Mesenteric fat pad (tissue), 1 donor: ENCODE measurements around the gene PTPRF. TPM values are rescaled to one million over a fixed set of nuclear protein-coding genes. Genes with fewer than 3 reads are reported as not detected.

Source experiments
- DNase-seq: peaks from one replicate; pipeline ENCODE4 v3.0.0-alpha.2; 2020; ENCODE audit warnings: low spot score
- total RNA-seq: library from RNA; stranded (reverse); fragmentation: NEBNext Ultra II Directional; extraction: Animal tissue kit (Norgen Biotek cat#: 25700); gene quantifications from one replicate; pipeline ENCODE4 v1.2.1, GENCODE V29; 2021
- donor health status: DM: yes; HTN: yes; CAD: no.

The PTPRF gene
- total RNA-seq, 1 donor from 2014 or later = 270 TPM

DNA sequence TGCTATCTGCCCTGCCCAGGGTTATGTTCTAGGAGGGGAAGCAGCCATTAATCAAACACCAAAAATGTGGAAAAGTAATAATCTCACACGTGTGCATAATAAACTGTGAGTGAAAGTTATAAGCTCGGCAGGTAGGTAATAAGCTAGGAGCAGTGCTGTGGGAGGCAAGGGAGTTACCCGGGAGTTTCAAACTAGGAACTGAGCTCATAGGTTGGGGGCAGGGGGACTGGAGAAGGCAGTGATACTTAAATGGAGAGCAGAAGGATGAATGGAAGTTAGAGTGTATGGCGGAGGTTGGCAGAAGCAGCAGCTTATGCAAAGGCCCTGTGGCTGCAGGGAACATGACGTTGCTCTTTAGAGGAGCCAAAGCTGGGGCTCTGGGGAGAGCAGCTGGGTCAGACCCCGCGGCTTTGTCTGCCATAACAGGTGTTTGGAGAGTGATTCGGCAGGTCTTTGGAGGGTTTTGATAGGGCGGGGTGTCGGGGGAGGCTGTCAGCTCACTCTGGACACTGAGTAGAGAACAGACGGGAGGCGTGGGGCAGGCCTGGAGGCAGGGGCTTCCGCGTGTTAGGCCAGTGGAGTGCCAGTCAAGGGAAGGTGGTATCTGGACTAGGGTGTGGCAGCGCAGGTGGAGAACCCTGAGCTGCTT, 20.0 kb downstream of the PTPRF start:
- DNase-seq = no peak

DNA sequence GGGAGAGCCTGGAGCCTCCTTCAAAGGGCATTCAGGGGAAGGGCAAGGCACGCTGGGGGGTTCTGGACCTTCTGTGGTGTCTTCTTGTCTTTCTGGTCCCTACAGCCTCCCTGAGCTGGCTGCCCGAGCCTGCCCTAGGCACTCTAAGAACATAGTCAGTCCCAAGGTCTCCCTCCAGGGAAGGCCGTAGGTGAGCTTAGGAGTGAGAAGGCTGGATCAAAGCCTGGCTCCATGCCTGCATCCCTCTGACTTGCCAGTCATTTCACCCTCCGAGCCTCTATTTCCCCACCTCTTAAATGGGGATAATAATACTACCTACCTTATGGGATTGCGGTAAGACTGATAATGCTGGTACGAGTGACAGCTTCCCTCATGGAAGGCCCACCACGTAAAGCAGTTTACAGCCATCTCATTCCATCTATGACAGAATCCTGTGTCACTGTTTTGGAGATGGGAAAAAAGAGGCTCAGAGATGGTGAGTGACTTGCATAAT, 20.8 kb downstream of the PTPRF start:
- DNase-seq = no peak

DNA sequence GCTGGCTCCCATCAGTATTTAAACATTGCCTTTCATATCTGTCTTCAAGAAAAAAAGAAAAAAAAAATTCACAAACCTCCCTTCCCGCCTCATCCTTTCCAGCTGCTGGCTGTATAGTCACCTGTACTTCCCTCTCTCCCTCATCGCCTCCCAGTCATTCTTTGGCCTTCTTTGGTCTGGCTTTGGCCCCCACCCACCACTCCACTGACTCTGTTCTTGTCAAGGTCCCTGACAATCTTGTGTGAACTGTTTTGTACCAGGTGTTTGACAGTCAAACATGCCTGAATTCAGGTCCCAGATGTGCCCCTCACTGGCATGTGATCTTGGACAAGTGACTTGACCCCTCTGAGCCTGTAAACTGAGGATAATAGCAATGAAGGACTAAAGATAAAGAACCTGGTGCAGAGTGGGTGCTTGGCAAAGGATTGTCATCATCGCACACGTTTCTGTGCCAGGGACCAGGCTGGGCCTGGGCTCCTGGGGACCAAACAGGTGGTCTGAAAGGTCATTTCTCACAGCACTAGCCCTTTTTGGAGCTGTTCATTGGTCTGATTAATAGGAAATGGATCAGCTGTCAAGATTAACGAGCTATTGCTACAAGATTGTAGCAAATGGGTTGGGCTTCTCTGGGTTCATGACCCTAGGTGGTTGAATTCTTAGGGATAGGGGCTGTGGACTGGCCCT, 21.5 kb downstream of the PTPRF start:
- DNase-seq = no peak

DNA sequence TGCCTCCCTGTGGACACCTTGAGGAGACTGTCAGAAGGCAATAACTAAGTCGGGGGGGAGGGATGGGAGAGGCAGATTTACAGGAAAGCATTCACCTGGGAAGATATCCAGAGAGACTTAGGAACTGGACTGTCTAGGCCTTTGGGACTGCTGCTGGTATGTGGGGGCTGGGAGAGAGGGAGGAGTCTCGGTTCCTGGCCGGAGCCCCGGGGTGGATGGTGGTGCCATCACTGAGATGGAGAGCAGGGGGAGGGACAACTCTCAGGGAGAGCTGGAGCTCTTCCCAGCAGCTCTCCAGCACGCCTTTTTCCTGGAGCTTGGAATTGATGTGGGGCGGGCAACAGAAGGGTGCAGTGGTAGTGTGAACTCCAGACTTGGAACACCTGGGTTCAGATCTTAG, 22.1 kb downstream of the PTPRF start:
- no peak for DNase-seq

DNA sequence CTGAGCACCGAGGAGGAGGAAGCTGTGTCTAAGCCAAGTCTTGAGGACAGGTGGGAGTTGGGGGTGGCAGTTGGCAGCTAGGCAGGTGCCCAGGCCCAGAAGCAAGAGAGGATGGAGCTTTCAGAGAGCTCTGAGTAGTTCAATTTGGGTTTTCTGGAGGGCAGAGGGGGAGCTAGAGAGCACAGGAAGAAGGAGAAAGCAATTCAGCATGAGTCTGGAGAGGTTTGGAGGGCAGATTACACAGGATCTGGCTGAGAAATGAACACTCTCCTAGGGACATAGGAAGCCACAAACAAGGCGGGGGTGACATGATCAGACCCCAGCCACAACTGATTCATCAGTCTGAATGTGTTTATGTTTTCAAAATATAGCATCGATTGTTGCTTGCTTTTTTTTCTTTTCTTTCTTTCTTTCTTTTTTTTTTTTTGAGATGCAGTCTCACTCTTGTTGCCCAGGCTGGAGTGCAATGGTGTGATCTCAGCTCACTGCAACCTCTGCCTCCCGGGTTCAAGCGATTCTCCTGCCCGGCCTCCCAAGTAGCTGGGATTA, 23.8 kb downstream of the PTPRF start:
- DNase-seq = no peak

DNA sequence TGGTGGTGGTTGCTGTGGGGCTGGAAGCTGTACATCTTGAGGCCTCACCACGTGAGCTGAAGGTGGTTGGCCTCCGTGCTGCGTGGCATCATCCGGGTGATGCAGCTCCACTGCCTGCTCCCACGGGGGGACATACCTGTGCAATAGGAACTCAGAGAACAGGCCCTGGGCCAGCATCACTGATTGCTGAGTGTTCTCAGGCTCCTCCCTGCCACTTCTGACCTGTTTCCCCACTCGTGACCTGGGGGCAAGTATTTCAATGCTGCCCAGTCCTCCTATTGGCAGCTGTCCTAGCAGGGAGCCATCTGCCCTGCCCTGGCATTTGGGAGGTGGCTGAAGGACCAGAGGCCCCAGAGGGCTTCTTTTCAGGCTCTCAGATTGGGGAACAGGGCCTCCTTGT, 26.1 kb downstream of the PTPRF start:
- DNase-seq = no peak

DNA sequence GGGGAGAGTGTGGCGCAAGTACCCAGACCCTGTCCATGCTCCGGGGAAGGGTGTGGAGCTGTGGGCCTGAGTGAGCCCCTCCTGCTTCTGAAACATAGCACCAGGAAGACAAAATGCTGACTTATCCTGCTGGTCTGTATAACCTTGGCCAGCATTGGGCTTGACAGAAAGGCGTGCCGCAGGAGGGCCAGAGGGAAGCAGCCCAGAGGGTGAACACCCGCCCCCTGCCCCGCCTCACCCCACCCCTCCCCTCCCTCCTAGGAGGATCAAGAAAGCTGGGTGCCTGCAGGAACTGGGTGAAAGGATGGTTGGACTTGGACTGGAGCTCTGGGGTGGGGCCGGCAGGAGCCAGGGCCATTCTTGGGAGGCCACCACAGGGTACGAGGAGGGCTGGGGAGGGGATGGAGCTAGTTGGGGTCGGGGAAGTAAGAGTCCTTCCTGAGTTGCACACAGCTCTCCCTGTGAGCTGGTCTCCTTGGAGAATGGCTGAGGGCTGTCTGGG, 27.1 kb downstream of the PTPRF start:
- DNase-seq = no peak

DNA sequence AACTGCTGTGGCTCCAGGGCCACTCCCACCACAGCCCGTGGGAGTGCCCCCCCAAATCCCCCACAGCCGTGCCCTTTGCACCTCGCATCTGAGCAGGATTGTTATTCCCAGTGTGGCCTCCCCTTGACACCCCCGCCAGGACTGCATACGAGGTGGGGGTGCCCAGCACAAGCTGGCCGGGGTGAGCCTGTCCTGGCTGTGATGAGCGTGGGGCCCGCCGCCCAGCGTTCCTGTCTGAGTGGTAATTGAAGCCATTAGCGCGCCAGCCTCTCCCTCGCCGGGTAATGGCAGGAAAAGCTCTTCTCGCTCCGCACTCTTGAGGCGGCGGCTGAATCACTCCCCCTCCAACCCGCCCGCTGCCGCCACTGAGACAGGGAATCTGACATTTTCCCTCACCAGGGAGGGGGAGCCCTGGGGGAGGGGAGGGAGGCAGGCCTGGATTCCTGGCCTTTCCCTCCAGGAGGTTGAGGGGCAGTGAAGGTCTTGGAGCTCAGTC, 27.7 kb downstream of the PTPRF start:
- no peak for DNase-seq

DNA sequence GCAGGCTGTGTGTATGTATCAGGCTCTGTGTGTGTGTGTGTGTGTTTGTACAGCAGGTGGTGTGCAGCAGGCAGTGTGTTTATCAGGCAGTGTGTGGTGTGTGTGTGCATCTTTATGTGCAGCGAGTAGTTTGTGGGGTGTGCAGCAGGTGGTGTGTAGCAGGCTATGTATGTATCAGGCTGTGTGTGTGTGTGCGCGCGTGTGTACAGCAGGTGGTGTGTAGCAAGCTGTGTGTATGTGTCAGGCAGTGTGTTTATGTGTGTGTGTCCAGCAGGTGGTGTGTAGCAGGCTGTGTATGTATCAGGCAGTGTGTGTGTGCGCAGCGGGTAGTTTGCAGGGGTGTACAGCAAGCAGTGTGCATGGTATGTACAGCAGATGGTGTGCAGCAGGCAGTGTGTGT, 29.0 kb downstream of the PTPRF start:
- DNase-seq = no peak

DNA sequence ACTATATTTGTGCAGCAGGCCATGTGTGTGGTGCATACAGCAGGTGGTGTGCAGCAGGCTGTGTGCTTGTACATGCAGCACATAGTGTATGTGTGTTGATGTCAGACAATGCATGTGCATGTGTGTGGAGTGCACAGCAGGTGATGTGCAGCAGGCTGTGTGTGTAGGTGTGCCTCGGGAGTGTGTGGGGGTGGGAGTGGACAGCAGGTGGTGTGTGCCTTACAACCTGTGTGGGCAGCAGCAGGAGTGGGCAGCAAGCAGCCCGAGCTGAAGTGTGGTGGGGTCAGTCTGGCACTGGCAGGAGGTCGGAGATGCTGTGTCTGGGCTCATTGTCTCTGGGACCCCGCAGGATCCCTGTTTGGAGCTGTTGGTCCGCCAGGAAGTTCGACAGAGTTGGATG, 29.6 kb downstream of the PTPRF start:
- no peak for DNase-seq

DNA sequence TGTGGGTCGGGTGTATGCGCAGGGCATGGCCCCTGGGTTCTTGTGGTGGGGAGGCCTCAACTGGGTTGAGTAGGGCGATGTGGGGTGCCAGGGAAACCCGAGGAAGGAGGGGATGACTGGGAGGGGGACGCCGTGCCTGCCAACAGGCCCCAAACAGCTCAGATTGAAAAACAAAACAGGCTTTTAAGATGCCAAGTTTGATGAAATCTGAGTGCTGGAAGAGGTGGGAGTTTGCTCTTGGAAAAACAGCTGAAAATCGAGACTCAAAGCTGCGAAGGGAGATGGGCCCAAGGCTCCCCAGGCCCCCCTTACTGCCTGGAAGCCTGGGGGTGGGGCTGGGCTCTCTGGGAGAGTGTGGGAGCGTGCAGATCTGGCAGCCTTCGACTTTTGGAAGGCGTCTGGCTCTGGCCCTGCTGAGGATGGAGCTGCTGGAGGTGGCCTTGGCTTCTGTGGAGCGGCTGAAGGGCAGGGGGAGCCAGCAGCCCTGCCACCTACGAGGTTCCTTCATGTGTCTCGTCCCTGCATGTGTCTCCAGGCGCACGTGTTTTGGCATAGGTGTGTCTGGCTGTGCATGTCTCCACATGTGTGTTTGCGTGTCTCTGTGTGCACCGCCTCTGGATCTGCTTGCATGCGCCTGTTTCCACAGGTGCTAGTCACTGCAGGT, 33.3 kb downstream of the PTPRF start:
- DNase-seq = no peak

DNA sequence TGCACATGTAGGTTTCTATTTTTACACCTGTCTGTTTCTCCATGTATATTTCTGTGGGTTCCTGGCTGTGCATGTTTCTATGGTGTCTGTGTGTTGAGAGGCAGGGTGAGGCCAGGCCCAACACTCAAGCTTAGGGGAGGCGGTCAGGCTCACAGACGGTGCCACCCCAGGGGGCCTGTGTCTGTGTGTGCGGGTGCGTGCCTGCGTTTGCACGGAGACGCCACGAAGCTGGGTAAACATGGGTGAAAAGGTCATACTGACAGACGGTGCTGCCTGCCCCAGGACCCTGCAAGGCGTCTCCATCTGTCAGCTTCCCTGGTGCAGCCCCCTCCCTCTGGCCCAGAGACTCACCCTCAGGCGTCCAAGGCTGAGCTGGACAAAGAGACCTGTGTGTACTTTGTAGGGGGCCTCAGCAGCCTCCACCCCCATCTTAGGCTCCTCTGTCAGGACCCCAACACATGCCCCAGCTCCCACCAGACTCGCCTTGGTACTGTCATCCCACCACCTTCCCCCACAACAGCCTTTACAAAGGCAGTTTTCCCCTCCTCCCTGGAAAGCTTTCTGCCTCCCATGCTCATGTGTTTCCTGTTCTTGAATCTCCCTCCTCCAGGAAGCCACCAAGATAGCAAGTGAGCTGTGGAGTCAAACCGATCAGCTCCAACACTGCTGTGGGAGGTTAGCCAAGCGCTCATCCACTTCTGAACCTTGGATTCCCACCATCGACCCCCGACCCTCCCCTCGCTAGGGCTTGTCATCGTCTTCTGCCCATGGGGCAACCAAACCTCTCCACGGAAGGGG, 34.1 kb downstream of the PTPRF start:
- no peak for DNase-seq

DNA sequence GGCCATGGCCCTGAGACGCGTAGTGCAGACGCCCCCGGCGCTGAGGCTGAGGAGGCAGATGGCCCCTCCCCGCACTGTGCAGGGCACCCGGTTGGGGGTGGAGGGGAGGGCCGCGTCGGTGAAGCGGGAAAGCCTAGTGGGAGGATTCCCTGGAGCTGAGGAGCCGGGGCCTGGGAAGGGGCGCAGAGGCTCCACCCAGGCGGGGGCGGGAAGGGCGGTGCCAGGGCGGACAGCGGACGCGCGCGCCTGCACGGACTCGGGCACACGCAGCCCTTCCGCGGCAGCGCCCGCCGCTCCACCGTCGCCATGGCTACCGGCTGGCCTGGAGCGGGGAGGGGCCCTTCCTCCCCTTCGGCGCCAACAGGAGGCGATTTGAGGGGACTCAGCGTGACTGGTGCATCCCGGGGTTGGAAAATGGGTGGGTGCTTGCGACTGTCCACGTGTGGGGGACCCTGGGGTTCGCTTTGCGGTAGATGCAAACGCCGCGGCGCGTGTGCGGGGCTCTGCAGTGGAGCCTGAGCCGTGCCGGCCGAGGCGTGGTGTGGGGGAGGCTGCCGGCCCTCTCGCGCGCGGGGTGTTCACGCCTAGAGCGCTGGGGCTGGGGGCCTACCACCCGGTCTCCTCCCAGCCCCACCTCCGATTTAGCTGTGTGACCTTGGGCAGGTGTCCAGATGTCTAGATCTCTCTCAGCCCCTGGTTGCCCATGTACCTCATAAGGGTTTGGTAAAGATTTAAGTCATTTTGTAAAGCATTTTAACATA, 35.1 kb downstream of the PTPRF start:
- DNase-seq = no peak

DNA sequence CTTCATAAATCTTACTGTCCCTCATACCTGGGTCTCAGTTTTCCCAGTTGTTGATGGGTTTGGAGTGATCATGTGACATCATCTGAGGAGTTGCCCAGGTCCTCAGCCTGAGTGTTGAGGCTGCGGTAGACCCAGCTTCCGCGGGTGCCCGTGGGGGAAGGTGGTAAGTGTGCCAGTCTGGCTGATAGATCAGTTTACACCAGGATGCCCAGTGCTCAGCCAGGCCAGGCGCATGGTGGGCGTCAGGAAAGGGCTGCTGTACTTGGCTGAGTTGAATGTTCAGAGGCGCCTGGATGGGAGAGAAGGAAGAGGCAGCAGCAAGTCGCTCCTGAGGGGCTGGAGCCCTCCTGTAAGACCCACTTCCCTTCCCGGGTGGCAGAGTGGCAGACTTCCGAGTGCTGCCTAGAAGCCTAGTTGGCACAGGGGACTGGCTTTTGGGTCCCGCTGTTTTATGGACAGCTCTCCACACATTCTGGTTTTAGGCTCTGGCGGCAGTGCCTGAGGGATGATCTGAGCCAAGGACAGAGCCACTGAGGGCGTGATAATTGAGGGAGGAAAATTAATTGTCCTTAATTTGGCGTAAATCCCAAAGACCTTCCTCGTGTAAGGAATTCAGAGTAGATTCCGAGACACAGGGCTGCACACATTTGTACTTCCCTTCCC, 35.8 kb downstream of the PTPRF start:
- DNase-seq = no peak

DNA sequence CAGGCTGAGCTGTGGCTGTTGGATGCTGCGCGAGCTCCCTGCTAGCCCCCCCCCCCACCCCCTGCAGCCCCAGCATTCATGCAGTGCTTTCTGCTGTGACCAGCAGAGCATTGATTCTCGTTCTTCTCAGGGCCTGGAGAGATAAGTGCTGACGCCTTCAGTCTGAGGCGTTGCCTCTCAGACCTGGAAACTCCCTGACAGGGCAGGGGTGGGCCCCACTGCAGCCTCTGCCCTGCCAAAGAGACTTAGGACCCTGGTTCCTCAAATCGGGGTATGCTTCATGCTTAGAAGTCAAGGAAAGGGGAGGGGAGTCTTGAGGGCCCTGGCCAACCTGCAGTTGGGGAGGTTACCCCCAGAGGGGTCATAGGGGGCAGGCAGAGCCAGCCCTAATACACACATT, 38.5 kb downstream of the PTPRF start:
- no peak for DNase-seq

DNA sequence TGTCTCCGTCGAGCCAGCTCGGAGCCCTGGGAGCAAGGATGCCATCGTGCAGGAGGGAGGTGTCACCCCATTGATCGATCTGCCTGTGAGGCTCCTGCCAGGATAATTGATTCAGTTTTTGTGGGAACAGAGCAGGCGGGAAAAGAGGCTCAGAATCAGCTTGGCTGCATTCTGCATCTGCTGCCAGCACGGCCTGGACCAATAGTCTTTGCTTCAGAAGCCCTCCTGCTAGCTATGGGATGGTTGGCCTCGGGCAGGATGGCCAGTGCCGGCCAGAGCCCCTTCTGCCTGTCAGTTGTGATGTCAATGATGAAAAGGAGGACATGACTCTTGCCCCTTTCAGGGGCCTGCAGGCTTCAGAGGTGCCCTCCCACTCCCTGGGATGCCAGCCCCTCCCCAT, 39.6 kb downstream of the PTPRF start:
- DNase-seq = no peak

DNA sequence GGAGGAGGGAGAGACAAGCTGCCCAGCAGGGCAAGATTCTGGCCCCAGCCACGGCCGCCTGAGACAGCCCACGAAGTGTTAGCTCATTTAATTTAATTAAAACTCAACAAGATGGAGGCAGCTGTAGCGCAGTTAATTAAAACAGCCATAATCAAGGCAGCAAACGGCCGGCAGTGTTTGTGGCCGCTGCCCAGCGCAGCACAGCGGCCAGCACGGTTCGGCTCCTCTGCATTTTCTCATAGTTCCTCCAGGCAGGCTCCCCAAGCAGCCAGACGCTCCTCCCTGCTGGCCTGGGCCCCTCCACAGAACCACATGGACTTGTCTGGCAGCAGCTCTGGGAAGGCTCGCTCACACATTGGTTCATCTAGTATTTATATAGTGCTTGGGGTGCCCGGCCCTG, 40.0 kb downstream of the PTPRF start:
- DNase-seq = no peak

DNA sequence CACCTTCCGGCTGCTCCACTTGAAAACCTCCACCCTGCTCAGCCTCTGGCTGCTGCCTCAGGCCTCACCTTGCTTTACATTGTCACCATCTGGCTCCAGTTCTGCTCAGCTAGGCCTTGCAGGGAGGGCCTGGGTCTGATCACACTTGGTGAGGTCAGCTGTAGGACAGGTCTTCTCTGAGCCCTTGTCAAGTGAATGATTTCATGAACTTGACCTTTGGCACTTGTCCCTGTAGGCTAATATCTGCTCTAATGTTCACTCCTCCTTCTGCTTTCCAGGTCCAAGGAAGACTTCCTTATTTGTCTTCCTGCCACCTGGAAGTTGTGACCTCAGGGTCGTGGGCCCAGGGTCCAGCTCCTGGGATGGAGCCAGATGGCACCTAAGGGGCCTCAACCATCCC, 41.4 kb downstream of the PTPRF start:
- no peak for DNase-seq

DNA sequence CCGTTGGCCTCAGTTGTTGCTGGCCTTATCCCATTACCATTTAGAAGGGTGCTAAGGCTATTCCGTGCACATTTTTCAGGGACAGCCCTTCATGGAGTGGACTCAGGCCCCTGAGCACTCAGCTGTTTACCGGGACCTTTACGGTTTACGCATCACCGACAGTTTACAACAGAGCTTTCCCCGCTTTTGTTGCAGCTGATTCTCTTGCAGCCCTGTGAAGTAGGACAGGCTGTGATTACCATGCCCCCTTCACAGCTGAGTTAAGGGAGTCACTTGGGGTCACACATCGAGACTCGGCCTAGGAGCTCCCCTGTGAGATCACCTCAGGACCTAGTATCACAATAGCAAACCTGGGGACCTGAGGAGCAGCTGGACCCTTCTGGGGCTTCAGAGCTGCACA, 41.9 kb downstream of the PTPRF start:
- DNase-seq = no peak
